DOHH2 (cell line): ENCODE data around the gene UTS2B.
"Not testable (repeated sequence)": the region's sequence is repeated elsewhere in the genome, so short reads cannot be mapped to it uniquely, and the experiment has no call there.

Experiments used
- H3F3A ChIP-seq: fragments of 200-600 bp; sonication (generic), shearing (Covaris generic); 2 replicates; pipeline ENCODE4 v1.6.0; 2016; ENCODE audit warnings: antibody characterized with exemption, mild to moderate bottlenecking; ENCODE audit not compliant: control insufficient read depth, insufficient read depth
- H3K27ac ChIP-seq: fragments of 200-600 bp; sonication (generic); 2 replicates; pipeline ENCODE4 v1.5.1; 2014; ENCODE audit warnings: low read depth, mild to moderate bottlenecking, low read length, moderate library complexity
- H3K27me3 ChIP-seq: fragments of 200-600 bp; sonication (generic); 2 replicates; pipeline ENCODE4 v1.6.1; 2014; ENCODE audit warnings: mild to moderate bottlenecking, low read length, mixed read lengths; ENCODE audit not compliant: control insufficient read depth
- H3K36me3 ChIP-seq: fragments of 200-600 bp; sonication (generic); 2 replicates; pipeline ENCODE4 v1.6.1; 2014; ENCODE audit warnings: mild to moderate bottlenecking, low read length, moderate library complexity, mixed read lengths; ENCODE audit not compliant: control insufficient read depth
- H3K4me1 ChIP-seq: fragments of 200-600 bp; sonication (generic); 2 replicates; pipeline ENCODE4 v1.6.1; 2014; ENCODE audit warnings: mild to moderate bottlenecking, low read length, mixed read lengths; ENCODE audit not compliant: control insufficient read depth
- H3K4me2 ChIP-seq: fragments of 200-600 bp; sonication (generic); 2 replicates; pipeline ENCODE4 v1.6.0; 2014; ENCODE audit warnings: mild to moderate bottlenecking, low read length, moderate library complexity
- H3K4me3 ChIP-seq: fragments of 200-600 bp; sonication (generic); 2 replicates; pipeline ENCODE4 v1.5.1; 2014; ENCODE audit warnings: mild to moderate bottlenecking, low read length, mixed read lengths
- H3K79me2 ChIP-seq: fragments of 200-600 bp; sonication (generic); 2 replicates; pipeline ENCODE4 v1.6.1; 2014; ENCODE audit warnings: mild to moderate bottlenecking, low read length, mixed read lengths; ENCODE audit not compliant: control insufficient read depth
- H3K9me2 ChIP-seq: fragments of 200-600 bp; sonication (generic); replicated peaks from 2 replicates; pipeline ENCODE4 v1.6.1; 2014; ENCODE audit warnings: mild to moderate bottlenecking, low read length, mixed read lengths; ENCODE audit not compliant: control insufficient read depth
- H3K9me3 ChIP-seq: fragments of 200-600 bp; sonication (generic); 2 replicates; pipeline ENCODE4 v1.6.1; 2014; ENCODE audit warnings: antibody characterized with exemption, low read length, mixed read lengths; ENCODE audit not compliant: control insufficient read depth, insufficient read depth
- H4K20me1 ChIP-seq: fragments of 200-600 bp; sonication (generic); 2 replicates; pipeline ENCODE4 v1.6.0; 2014; ENCODE audit warnings: low read depth, mild to moderate bottlenecking, antibody characterized with exemption, low read length, moderate library complexity; ENCODE audit not compliant: control insufficient read depth, insufficient read depth
- CTCF ChIP-seq: fragments of 200-600 bp; sonication (generic); IDR thresholded peaks from one replicate; pipeline ENCODE4 v1.5.1; 2014; ENCODE audit warnings: antibody characterized with exemption, mild to moderate bottlenecking, low read depth, low read length; ENCODE audit not compliant: poor library complexity, severe bottlenecking
- EZH2phosphoT487 ChIP-seq: fragments of 200-600 bp; sonication (generic); IDR thresholded peaks from 2 replicates; pipeline ENCODE4 v1.6.1; 2017; ENCODE audit warnings: borderline replicate concordance, mild to moderate bottlenecking, antibody characterized with exemption, low read length, moderate library complexity, mixed read lengths

Gene UTS2B

GRCh38 chr3:191275751-191276150 lies 54.6 kb downstream of the UTS2B start:
- Histone ChIP-seq H3F3A (no peaks in the 10 kb centered on the region), H4K20me1 (no peaks in the 10 kb centered on the region), H3K4me1 (no peaks in the 10 kb centered on the region), H3K27ac (no peak overlapping the region), H3K9me3 (no peaks in the 10 kb centered on the region), H3K4me2 (no peak overlapping the region), H3K79me2 (no peaks in the 10 kb centered on the region), H3K27me3 (no peaks in the 10 kb centered on the region), H3K36me3 (no peaks in the 10 kb centered on the region), H3K4me3 (no peak overlapping the region), H3K9me2 (no peaks in the 10 kb centered on the region)
- TF ChIP-seq CTCF (no peak), EZH2phosphoT487 (no peak)

GRCh38 chr3:191275244-191275643 lies 55.1 kb downstream of the UTS2B start:
- H4K20me1 ChIP-seq, H3K9me3 ChIP-seq, H3F3A ChIP-seq, H3K9me2 ChIP-seq, H3K79me2 ChIP-seq, H3K4me3 ChIP-seq, H3K4me1 ChIP-seq, H3K27me3 ChIP-seq, H3K27ac ChIP-seq, H3K36me3 ChIP-seq, H3K4me2 ChIP-seq: not testable (repeated sequence)

GRCh38 chr3:191269289-191270085 lies 60.8 kb downstream of the UTS2B start:
- Histone ChIP-seq H3K9me2 (no peaks in the 10 kb centered on the region), H4K20me1 (no peaks in the 10 kb centered on the region), H3K27me3 (no peaks in the 10 kb centered on the region), H3K79me2 (no peaks in the 10 kb centered on the region), H3K4me1 (peaks cover 10% of the 10 kb centered on the region), H3K4me2 (no peak overlapping the region), H3F3A (no peaks in the 10 kb centered on the region), H3K36me3 (no peaks in the 10 kb centered on the region), H3K4me3 (no peak overlapping the region), H3K9me3 (no peaks in the 10 kb centered on the region), H3K27ac (no peak overlapping the region)
- TF ChIP-seq CTCF = no peak
- no peak for TF ChIP-seq EZH2phosphoT487

- Histone ChIP-seq H3K9me2 (no peaks in the 10 kb centered on the region), H3K4me2 (no peak overlapping the region), H3K27me3 (no peaks in the 10 kb centered on the region), H3K36me3 (no peaks in the 10 kb centered on the region), H4K20me1 (no peaks in the 10 kb centered on the region), H3K4me1 (peaks cover 10% of the 10 kb centered on the region), H3K27ac (no peak overlapping the region), H3K9me3 (no peaks in the 10 kb centered on the region), H3K4me3 (no peak overlapping the region), H3F3A (no peaks in the 10 kb centered on the region), H3K79me2 (no peaks in the 10 kb centered on the region)
- TF ChIP-seq CTCF (no peak), EZH2phosphoT487 (no peak)
Measured at GRCh38 chr3:191268737-191269136, 61.6 kb downstream of the UTS2B start.
